Measurements from ENCODE around the gene STRIT1. TPM values are rescaled to one million over a fixed set of nuclear protein-coding genes. Genes with fewer than 3 reads are reported as not detected.
A peak's percentile ranks its signal among the peaks of the same experiment; 100 is the strongest.

STRIT1 gene
- total and polyA plus RNA-seq, 2 of the 4 experiments (the other 2 are of a cell fraction): not detected

- in situ Hi-C loops (cut with MboI; ENCODE audit: low sequenced_read_pairs) (no loop called here), dilution Hi-C loops (cut with HindIII; ENCODE audit: low sequenced_read_pairs, unreplicated experiment) (no loop called here)
These were observed 48.8 kb downstream of the STRIT1 start for GRCh38 chr3:155244699-155245098.

More at GRCh38 chr3:155244699-155245098, 48.8 kb downstream of the STRIT1 start:
- Histone ChIP-seq H4K20me1 (ENCODE audit: insufficient read depth, low read length) (peaks cover 3% of the 10 kb centered on the region; the same call in 1 of the 2 replicates), H3K4me2 (ENCODE audit: low read depth, low read length) (no peak overlapping the region), H4K91ac (ENCODE audit: insufficient read depth, low read depth, low read length) (no peak overlapping the region), H3K4me3 (ENCODE audit: insufficient read depth, low read depth, low read length) (no peak overlapping the region), H3K4me1 (ENCODE audit: control insufficient read depth, insufficient read depth, low read length) (peaks cover 13% of the 10 kb centered on the region), H2AK5ac (ENCODE audit: low read depth, low read length) (no peak overlapping the region; the same call in 1 of the 2 replicates), H3K14ac (replicated peaks; ENCODE audit: low read depth, low read length) (no peak overlapping the region), H4K5ac (ENCODE audit: low read depth, low read length) (no peak overlapping the region), H3K9me1 (ENCODE audit: insufficient read depth, low read length) (peaks cover 7% of the 10 kb centered on the region), H3K79me1 (ENCODE audit: low read depth in 1 of 2, low read length in 2 of 2) (no peaks in the 10 kb centered on the region), H3K27me3 (ENCODE audit: control insufficient read depth, insufficient read depth, low read length) (no peaks in the 10 kb centered on the region), H2AFZ (replicated peaks; ENCODE audit: low read length, poor library complexity) (no peak overlapping the region), H2BK20ac (ENCODE audit: low read depth, low read length) (no peak overlapping the region), H2BK5ac (ENCODE audit: low read depth, low read length, poor library complexity, severe bottlenecking) (no peak overlapping the region), H2BK120ac (ENCODE audit: low read depth, low read length) (0 out of 2 replicates have a peak overlapping the region, but pooled peaks have one; percentile 1), H3K56ac (ENCODE audit: extremely low read depth, insufficient read depth, low read length) (no peak overlapping the region), H3K27ac (ENCODE audit: insufficient read depth, low read length) (no peak overlapping the region), H2BK15ac (ENCODE audit: low read depth, low read length) (no peak overlapping the region), H3K36me3 (ENCODE audit: control insufficient read depth, insufficient read depth, low read length) (no peaks in the 10 kb centered on the region), H3K9me3 (ENCODE audit: control insufficient read depth, insufficient read depth, low read length) (peaks cover 4% of the 10 kb centered on the region; the same call in 1 of the 2 replicates), H3K4ac (ENCODE audit: low read depth, low read length) (no peak overlapping the region), H3K23ac (ENCODE audit: low read depth, low read length) (no peak overlapping the region), H2AK9ac (replicated peaks; ENCODE audit: low read depth, low read length, poor library complexity) (no peak overlapping the region), H3K9ac (ENCODE audit: low read depth, low read length) (no peak overlapping the region), H3K18ac (ENCODE audit: low read depth, low read length) (no peak overlapping the region), H4K8ac (ENCODE audit: low read depth in 2 of 2, low read length in 2 of 2) (no peak overlapping the region)
- WGBS, 2 experiments (ENCODE audit: extremely low coverage in 2 of 2, insufficient read length in 1 of 2): no CpG with 5 or more reads among the region's 3 CpGs
- intact Hi-C loops (cut with micrococcal nuclease): loop anchor here (5.0 kb wide), 2 partner anchors 157 to 487 kb away; no protein-coding TSS in a partner anchor
- ChIA-PET CTCF (no interaction called here), POLR2A (ENCODE audit: unreplicated experiment) (no interaction called here)
- no peak for ATAC-seq (ENCODE audit: low read depth)
- no peak for TF ChIP-seq CTCF (conservative IDR thresholded peaks at IDR 0.05; ENCODE audit: low read depth, low read length)
- TF ChIP-seq BHLHE40 (IDR thresholded peaks at IDR 0.05; ENCODE audit: low read depth, low read length): no peak
- DNase-seq: no peak
- no TSS peak for BruUV-seq (replicated peaks)
